CD4-positive, alpha-beta T cell (primary cell): Measurements from ENCODE around the gene LCNL1. TPM values are rescaled to one million over a fixed set of nuclear protein-coding genes. Genes with fewer than 3 reads are reported as not detected.

Experiments used
- ATAC-seq: fragments of 200-7000 bp; cut with Tn5 transposase; one replicate; pipeline ENCODE4 v1.10.0; 2022; ENCODE audit warnings: mild to moderate bottlenecking; ENCODE audit not compliant: poor library complexity
- CTCF ChIA-PET: fragments of 350-600 bp; sonication (Branson Sonifier 250); formaldehyde crosslinking; loops from one replicate; lab custom pipeline; 2021; ENCODE audit warnings: antibody characterized with exemption, inconsistent platforms; lab: Charles Lee
- POLR2A ChIA-PET: fragments of 350-600 bp; sonication (Branson Sonifier 250); formaldehyde crosslinking; loops from one replicate; lab custom pipeline; 2021; ENCODE audit warnings: antibody characterized with exemption, inconsistent platforms; lab: Charles Lee
- DNase-seq, 14 experiments: peaks; one replicate each; pipeline ENCODE4 v3.0.0-alpha.2; 2013 to 2020; ENCODE audit warnings: mixed read lengths in 2 of 14
- H3K27ac ChIP-seq, 2 donors: one replicate each; pipeline versions ENCODE4 v1.5.1 to v1.7.0; 2013; ENCODE audit warnings: low read length in 2 of 2, low read depth in 1 of 2, mild to moderate bottlenecking in 1 of 2
- H3K27me3 ChIP-seq, 2 experiments: 1 replicate in 1 of 2; 2 replicates in 1 of 2; pipeline versions ENCODE4 v1.6.1 to v1.7.0; 2013; ENCODE audit warnings: low read length in 2 of 2, control low read depth in 1 of 2, mild to moderate bottlenecking in 1 of 2, moderate library complexity in 1 of 2; ENCODE audit not compliant: insufficient read depth in 2 of 2, control insufficient read depth in 1 of 2
- H3K36me3 ChIP-seq: one replicate; pipeline ENCODE4 v1.6.1; 2013; ENCODE audit warnings: low read length, control low read depth; ENCODE audit not compliant: insufficient read depth
- H3K4me1 ChIP-seq: one replicate; pipeline ENCODE4 v1.6.1; 2013; ENCODE audit warnings: low read length, control low read depth; ENCODE audit not compliant: insufficient read depth
- H3K4me3 ChIP-seq: one replicate; pipeline ENCODE4 v1.5.1; 2013; ENCODE audit warnings: mild to moderate bottlenecking, low read length, moderate library complexity
- H3K9me3 ChIP-seq, 2 experiments: 1 replicate in 1 of 2; 2 replicates in 1 of 2; pipeline versions ENCODE4 v1.6.1 to v1.7.0; 2013; ENCODE audit warnings: low read length in 2 of 2, mild to moderate bottlenecking in 2 of 2, control low read depth in 1 of 2, moderate library complexity in 1 of 2; ENCODE audit not compliant: control insufficient read depth in 1 of 2, insufficient read depth in 1 of 2
- H3K27ac Mint-ChIP-seq: one replicate; pipeline ENCODE4 v1.8.0; 2020; ENCODE audit warnings: mixed read lengths
- H3K27me3 Mint-ChIP-seq: one replicate; pipeline ENCODE4 v1.8.0; 2021; ENCODE audit warnings: mixed read lengths
- H3K36me3 Mint-ChIP-seq: one replicate; pipeline ENCODE4 v1.8.0; 2021; ENCODE audit warnings: low read depth, mixed read lengths
- H3K4me1 Mint-ChIP-seq: one replicate; pipeline ENCODE4 v1.8.0; 2021; ENCODE audit warnings: low read depth, mixed read lengths
- H3K4me3 Mint-ChIP-seq: one replicate; pipeline ENCODE4 v1.8.0; 2020; ENCODE audit warnings: mild to moderate bottlenecking, mixed read lengths
- H3K9me3 Mint-ChIP-seq: one replicate; pipeline ENCODE4 v1.8.0; 2020; ENCODE audit warnings: mixed read lengths
- intact Hi-C, 2 experiments: fragments of 100-400 bp; cut with DNase I in 1 of 2; cut with micrococcal nuclease in 1 of 2; formaldehyde crosslinking; loops; one replicate each; pipeline versions ENCODE4 v1.15.1 to v1.9.0; 2023 to 2025; cut with DNase I, micrococcal nuclease
- total RNA-seq, 174 experiments: library from RNA in 2 of 174; stranded (reverse) in 2 of 174; gene quantifications; one replicate each; pipeline ENCODE4 v1.2.3 and lab custom pipeline; 2021 to 2026
- TF ChIP-seq, protein P1 (sequence below): fragments of 200-600 bp; IDR thresholded peaks from one replicate; pipeline ENCODE4 v1.8.0; 2022; ENCODE audit warnings: antibody characterized with exemption, mild to moderate bottlenecking

LCNL1 gene
- total RNA-seq, 2 experiments from 2014 or later: 0.93 to 1.0 TPM

DNA sequence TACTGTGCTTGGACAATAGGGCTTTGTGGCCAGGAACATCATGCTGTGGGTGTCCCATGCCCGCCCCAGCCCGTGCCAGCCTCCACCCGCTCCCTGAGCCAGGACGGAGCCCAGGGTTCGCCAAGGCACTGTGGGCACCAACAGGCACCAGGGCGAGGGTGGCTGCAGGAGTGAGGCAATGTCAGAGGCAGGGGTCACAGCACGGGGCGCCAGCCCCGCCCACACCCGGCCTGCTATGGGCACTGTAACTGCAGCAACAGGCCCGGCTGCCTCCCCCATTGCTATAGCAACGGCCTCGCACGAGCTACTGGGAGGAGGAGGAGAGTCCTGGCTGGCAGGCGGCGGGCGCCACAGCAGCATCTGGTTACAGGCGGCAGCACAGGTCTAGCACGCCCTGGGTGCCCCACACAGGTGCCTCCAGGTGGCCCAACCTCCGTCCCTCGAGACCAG is 42.7 kb downstream of the LCNL1 start:
- Histone ChIP-seq H3K27ac (no peak overlapping the region), H3K4me3 (no peak overlapping the region), H3K9me3 (no peaks in the 10 kb centered on the region), H3K4me1 (peaks cover 64% of the 10 kb centered on the region), H3K36me3 (no peaks in the 10 kb centered on the region), H3K27me3 (no peaks in the 10 kb centered on the region)
- no peak overlapping the region for H3K27ac Mint-ChIP-seq
- ChIA-PET CTCF (interaction anchor here (1.1 to 2.1 kb wide), 3 partner anchors 10 to 164 kb away, joined by 3 to 12 read pairs (median 3); no protein-coding TSS in a partner anchor), POLR2A (interaction anchor here (2.2 kb wide), 1 partner anchor 34 kb away, joined by 12 read pairs; the partner anchor contains the start of gene PAXX)
- H3K27me3 Mint-ChIP-seq: no peaks in the 10 kb centered on the region
- TF ChIP-seq, protein P1, sequence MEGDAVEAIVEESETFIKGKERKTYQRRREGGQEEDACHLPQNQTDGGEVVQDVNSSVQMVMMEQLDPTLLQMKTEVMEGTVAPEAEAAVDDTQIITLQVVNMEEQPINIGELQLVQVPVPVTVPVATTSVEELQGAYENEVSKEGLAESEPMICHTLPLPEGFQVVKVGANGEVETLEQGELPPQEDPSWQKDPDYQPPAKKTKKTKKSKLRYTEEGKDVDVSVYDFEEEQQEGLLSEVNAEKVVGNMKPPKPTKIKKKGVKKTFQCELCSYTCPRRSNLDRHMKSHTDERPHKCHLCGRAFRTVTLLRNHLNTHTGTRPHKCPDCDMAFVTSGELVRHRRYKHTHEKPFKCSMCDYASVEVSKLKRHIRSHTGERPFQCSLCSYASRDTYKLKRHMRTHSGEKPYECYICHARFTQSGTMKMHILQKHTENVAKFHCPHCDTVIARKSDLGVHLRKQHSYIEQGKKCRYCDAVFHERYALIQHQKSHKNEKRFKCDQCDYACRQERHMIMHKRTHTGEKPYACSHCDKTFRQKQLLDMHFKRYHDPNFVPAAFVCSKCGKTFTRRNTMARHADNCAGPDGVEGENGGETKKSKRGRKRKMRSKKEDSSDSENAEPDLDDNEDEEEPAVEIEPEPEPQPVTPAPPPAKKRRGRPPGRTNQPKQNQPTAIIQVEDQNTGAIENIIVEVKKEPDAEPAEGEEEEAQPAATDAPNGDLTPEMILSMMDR: no peak
- ATAC-seq (no peak), DNase-seq (peak in 1 of 14 experiments; percentile 56)
- intact Hi-C loops: loop anchor here in 1 of 2 experiments (5.0 kb wide), 1 partner anchor 138 kb away; the partner anchor contains the start of gene TRAF2
- H3K4me1 Mint-ChIP-seq: peaks cover 22% of the 10 kb centered on the region
- no peaks in the 10 kb centered on the region for H3K9me3 Mint-ChIP-seq
- H3K36me3 Mint-ChIP-seq: no peaks in the 10 kb centered on the region
- no peak overlapping the region for H3K4me3 Mint-ChIP-seq

DNA sequence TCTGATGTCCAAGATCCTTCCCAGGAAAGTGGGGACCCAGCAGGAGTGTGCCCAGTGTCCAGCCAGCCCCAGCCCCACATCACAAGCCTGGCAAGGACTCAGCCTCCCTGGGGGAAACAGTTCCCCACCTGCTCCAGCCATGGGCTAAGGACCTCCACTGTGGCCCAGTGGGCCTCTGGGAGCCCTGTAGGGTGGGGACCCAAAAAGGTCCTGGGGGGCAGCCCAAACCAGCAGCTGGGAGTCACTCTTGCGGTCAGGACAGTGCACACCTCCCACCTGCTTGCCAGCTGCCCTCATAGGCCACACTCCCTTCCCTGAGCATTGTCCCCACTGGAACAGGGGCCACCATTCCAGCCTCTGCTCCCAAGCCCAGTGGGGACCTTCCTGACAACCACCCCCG is 43.6 kb downstream of the LCNL1 start:
- no peaks in the 10 kb centered on the region for H3K27me3 ChIP-seq
- H3K36me3 ChIP-seq: no peaks in the 10 kb centered on the region
- TF ChIP-seq, protein P1: no peak
- peaks cover 72% of the 10 kb centered on the region for H3K4me1 ChIP-seq
- ChIA-PET POLR2A (interaction anchor here (1.0 to 2.2 kb wide), 2 partner anchors 20 to 35 kb away, joined by 4 to 12 read pairs; partner anchors contain the start of gene PAXX), CTCF (interaction anchor here (1.1 to 2.1 kb wide), 2 partner anchors 9 to 38 kb away, joined by 3 to 12 read pairs; no protein-coding TSS in a partner anchor)
- Mint-ChIP-seq H3K4me1 (peaks cover 28% of the 10 kb centered on the region), H3K27me3 (no peaks in the 10 kb centered on the region), H3K36me3 (no peaks in the 10 kb centered on the region), H3K27ac (no peak overlapping the region), H3K9me3 (no peaks in the 10 kb centered on the region), H3K4me3 (peak overlapping the region; percentile 88)
- no peaks in the 10 kb centered on the region for H3K9me3 ChIP-seq
- H3K4me3 ChIP-seq: no peak overlapping the region
- intact Hi-C loops: loop anchor here in 1 of 2 experiments (5.0 kb wide), 1 partner anchor 139 kb away; the partner anchor contains the start of gene TRAF2
- no peak for ATAC-seq
- no peak overlapping the region for H3K27ac ChIP-seq
- no peak for DNase-seq

DNA sequence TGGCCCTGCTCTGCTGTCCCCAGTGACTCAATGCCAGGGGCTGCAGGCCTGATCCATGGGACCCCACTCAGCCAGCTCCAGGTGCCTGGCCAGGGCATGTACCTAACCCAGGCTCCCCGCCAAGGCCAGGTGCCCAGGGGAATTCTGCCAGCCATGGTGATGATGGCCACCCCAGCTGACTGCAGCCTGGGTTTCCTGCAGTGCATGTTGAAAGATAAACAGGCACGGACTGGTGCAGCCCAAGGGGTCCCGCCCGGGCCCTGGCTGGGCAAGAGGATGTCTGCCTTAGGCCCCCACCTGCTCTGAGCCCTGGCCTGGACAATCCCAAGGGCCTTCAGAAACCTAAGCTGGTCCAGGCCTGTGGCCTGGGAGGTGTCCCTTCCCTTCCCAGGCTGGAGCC is 44.0 kb downstream of the LCNL1 start:
- peak overlapping the region; percentile 44 for H3K4me3 ChIP-seq
- H3K9me3 Mint-ChIP-seq: no peaks in the 10 kb centered on the region
- POLR2A ChIA-PET: interaction anchor here (0.5 to 1.2 kb wide), 4 partner anchors 20 to 235 kb away, joined by 3 to 4 read pairs (median 3); partner anchors contain the start of genes CLIC3 and TMEM141
- H3K27me3 Mint-ChIP-seq: no peaks in the 10 kb centered on the region
- H3K4me3 Mint-ChIP-seq: peak overlapping the region; percentile 88
- intact Hi-C loops: loop anchor here in 1 of 2 experiments (5.0 kb wide), 1 partner anchor 140 kb away; the partner anchor contains the start of gene TRAF2
- CTCF ChIA-PET: interaction anchor here (1.1 to 2.1 kb wide), 3 partner anchors 8 to 184 kb away, joined by 3 to 12 read pairs (median 4); partner anchors contain the start of gene AJM1
- H3K27ac Mint-ChIP-seq: no peak overlapping the region
- no peaks in the 10 kb centered on the region for H3K36me3 Mint-ChIP-seq
- TF ChIP-seq, protein P1: no peak
- DNase-seq (no peak), ATAC-seq (no peak)
- no peaks in the 10 kb centered on the region for H3K9me3 ChIP-seq
- peaks cover 72% of the 10 kb centered on the region for H3K4me1 ChIP-seq
- H3K4me1 Mint-ChIP-seq: peaks cover 30% of the 10 kb centered on the region
- H3K27me3 ChIP-seq: no peaks in the 10 kb centered on the region
- H3K27ac ChIP-seq: no peak overlapping the region
- H3K36me3 ChIP-seq: no peaks in the 10 kb centered on the region
